GM12891 (cell line): ENCODE results near the gene C20orf141.
"Not testable (repeated sequence)": the region's sequence is repeated elsewhere in the genome, so short reads cannot be mapped to it uniquely, and the experiment has no call there.

ENCODE experiments used
- DNase-seq: peaks from one replicate; pipeline ENCODE4 v3.0.0; 2011; ENCODE audit warnings: low spot score; ENCODE audit not compliant: insufficient read length
- FAIRE-seq: peaks from 2 replicates; lab custom pipeline; 2011; peaks lifted over from hg19 to GRCh38; lab: Jason Lieb, UNC
- PAX5 ChIP-seq: IDR thresholded peaks from 2 replicates; pipeline ENCODE4 v1.6.1; 2011; ENCODE audit warnings: low read length, moderate library complexity, mild to moderate bottlenecking; ENCODE audit not compliant: insufficient read depth, severe bottlenecking
- POLR2A ChIP-seq: IDR thresholded peaks from 2 replicates; pipeline ENCODE4 v1.6.1; 2011; ENCODE audit warnings: low read depth, low read length, control low read depth
- POLR2AphosphoS5 ChIP-seq: IDR thresholded peaks from 2 replicates; pipeline ENCODE4 v1.6.1; 2011; ENCODE audit warnings: low read depth, low read length, control low read depth
- POU2F2 ChIP-seq: IDR thresholded peaks from 2 replicates; pipeline ENCODE4 v1.6.1; 2011; ENCODE audit warnings: low read depth, mild to moderate bottlenecking, control low read depth, low read length, moderate library complexity
- SPI1 ChIP-seq: IDR thresholded peaks from 2 replicates; pipeline ENCODE4 v1.6.1; 2011; ENCODE audit warnings: low read depth, low read length, control low read depth
- TAF1 ChIP-seq: IDR thresholded peaks from 2 replicates; pipeline ENCODE4 v1.6.1; 2011; ENCODE audit warnings: low read depth, low read length, control low read depth

Gene C20orf141

GRCh38 chr20:2807019-2807418 is 7.8 kb upstream of the C20orf141 start:
- DNase-seq (no peak), FAIRE-seq (no peak)
- no peak for TF ChIP-seq PAX5
- no peak for TF ChIP-seq POLR2A
- no peak for TF ChIP-seq POU2F2
- no peak for TF ChIP-seq TAF1
- TF ChIP-seq SPI1 = no peak
- TF ChIP-seq POLR2AphosphoS5 = no peak

- FAIRE-seq = not testable (repeated sequence)
These were observed 6.9 kb upstream of the C20orf141 start for GRCh38 chr20:2807929-2808328.

GRCh38 chr20:2809690-2810089 is 5.1 kb upstream of the C20orf141 start:
- FAIRE-seq (no peak), DNase-seq (no peak)
- TF ChIP-seq POLR2A = no peak
- TF ChIP-seq SPI1 = no peak
- no peak for TF ChIP-seq POLR2AphosphoS5

More at GRCh38 chr20:2807929-2808328, 6.9 kb upstream of the C20orf141 start:
- not testable (repeated sequence) for DNase-seq

- DNase-seq (no peak), FAIRE-seq (no peak)
- no peak for TF ChIP-seq TAF1
- no peak for TF ChIP-seq SPI1
- no peak for TF ChIP-seq POU2F2
- no peak for TF ChIP-seq POLR2AphosphoS5
- TF ChIP-seq POLR2A = no peak
- no peak for TF ChIP-seq PAX5
These were observed 2.6 kb upstream of the C20orf141 start for GRCh38 chr20:2812189-2812588.

- TF ChIP-seq POLR2AphosphoS5 = no peak
- TF ChIP-seq SPI1 = no peak
- no peak for TF ChIP-seq TAF1
- no peak for TF ChIP-seq POLR2A
- TF ChIP-seq PAX5 = no peak
- TF ChIP-seq POU2F2 = no peak
- DNase-seq = no peak
- no peak for FAIRE-seq
These were observed 711 bp upstream of the C20orf141 start for GRCh38 chr20:2814076-2814475.

- FAIRE-seq = no peak
- TF ChIP-seq PAX5 (no peak), POLR2A (no peak), TAF1 (no peak), SPI1 (no peak), POLR2AphosphoS5 (no peak), POU2F2 (no peak)
- DNase-seq = no peak
These were observed 584 bp downstream of the C20orf141 start for GRCh38 chr20:2815242-2815900.

- DNase-seq (no peak), FAIRE-seq (no peak)
- TF ChIP-seq PAX5 (no peak), SPI1 (no peak), POLR2AphosphoS5 (no peak), POLR2A (no peak), POU2F2 (no peak), TAF1 (no peak)
These were observed 1.3 kb downstream of the C20orf141 start, which contains the start of gene TMEM239 for GRCh38 chr20:2816030-2816582. Gene TMEM239, plus strand, starts transcription at chr20:2816364. Its CDS starts 191 bp downstream, at chr20:2816555.

- TF ChIP-seq POLR2AphosphoS5 (no peak), SPI1 (no peak), POLR2A (no peak), PAX5 (no peak)
- DNase-seq (no peak), FAIRE-seq (peak; percentile 52)
These were observed 2.0 kb downstream of the C20orf141 start for GRCh38 chr20:2816583-2817340.

GRCh38 chr20:2817341-2817726 is 2.5 kb downstream of the C20orf141 start:
- no peak for FAIRE-seq
- no peak for DNase-seq
- TF ChIP-seq SPI1 (no peak), POU2F2 (no peak), POLR2A (no peak), PAX5 (no peak), POLR2AphosphoS5 (no peak), TAF1 (no peak)
